ENCODE measurements around the gene GPATCH1. TPM values are rescaled to one million over a fixed set of nuclear protein-coding genes. Genes with fewer than 3 reads are reported as not detected.

GPATCH1 gene
- total and polyA plus RNA-seq, 9 of the 15 experiments (the other 6 are each of a cell fraction or from before 2014, with no cell fraction given) = 3.7 to 9.7 (median 7.7) TPM

DNA sequence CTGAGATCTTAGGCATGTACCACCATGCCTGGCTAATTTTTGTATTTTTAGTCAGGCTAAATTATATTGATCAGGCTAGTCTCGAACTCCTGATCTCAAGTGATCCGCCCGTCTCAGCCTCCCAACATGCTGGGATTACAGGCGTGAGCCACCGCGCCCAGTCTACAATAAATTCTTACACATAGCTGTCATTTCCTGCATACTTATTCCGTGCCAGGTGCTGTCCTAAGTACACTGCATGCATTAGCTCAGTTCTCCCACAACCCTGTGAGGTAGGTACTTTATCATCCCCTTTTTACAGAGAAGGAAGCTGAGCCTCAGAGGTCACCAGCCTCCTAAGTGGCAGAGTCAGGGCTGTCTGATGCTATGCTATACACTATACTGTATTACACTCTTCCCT, 9.1 kb upstream of the GPATCH1 start:
- no peaks in the 10 kb centered on the region for H3K9me1 ChIP-seq (ENCODE audit: control insufficient read depth, insufficient read depth, low read length)
- H3K9ac ChIP-seq (ENCODE audit: insufficient read depth in 1 of 2, low read depth in 2 of 2, low read length in 2 of 2) = no peak overlapping the region
- no peak for FAIRE-seq
- H3K27me3 ChIP-seq (ENCODE audit: control insufficient read depth in 2 of 2, insufficient read depth in 2 of 2, low read length in 2 of 2) = peaks cover 0 to 5% of the 10 kb centered on the region in 2 experiments; a peak in 1 of 5 replicates
- no peaks in the 10 kb centered on the region for H4K20me1 ChIP-seq (replicated peaks; ENCODE audit: control insufficient read depth, insufficient read depth, low read length)
- no peak for ATAC-seq
- H3K79me2 ChIP-seq (ENCODE audit: control insufficient read depth, insufficient read depth, low read length) = no peaks in the 10 kb centered on the region
- intact Hi-C loops (cut with micrococcal nuclease) = no loop called here
- DNase-seq (ENCODE audit: extremely low read depth in 1 of 4, low spot score in 3 of 4) = no peak
- 17% methylated on average over 7 of the region's 7 CpGs for WGBS (ENCODE audit: insufficient coverage, low coverage, missing lambda C conversion rate)
- BruUV-seq (replicated peaks) = no TSS peak
- in situ Hi-C loops (cut with MboI) = no loop called here
- no peaks in the 10 kb centered on the region for H3K36me3 ChIP-seq (ENCODE audit: control insufficient read depth, insufficient read depth, low read length)
- H3K9me3 ChIP-seq (replicated peaks; ENCODE audit: control insufficient read depth, insufficient read depth, low read depth, low read length) = no peaks in the 10 kb centered on the region
- TF ChIP-seq U2AF2 (optimal IDR thresholded peaks at IDR 0.05; ENCODE audit: low read depth, low read length) (no peak), ZNF174 (CRISPR knock-in tag; IDR thresholded peaks at IDR 0.05) (no peak), GATAD2B (IDR thresholded peaks at IDR 0.05; ENCODE audit: borderline replicate concordance) (no peak), SNIP1 (IDR thresholded peaks at IDR 0.05; ENCODE audit: low read depth) (no peak), ZNF121 (CRISPR knock-in tag; conservative IDR thresholded peaks at IDR 0.05) (no peak), MXI1 (IDR thresholded peaks at IDR 0.05; ENCODE audit: low read depth, low read length) (no peak), TAF1 (IDR thresholded peaks at IDR 0.05; ENCODE audit: control insufficient read depth, extremely low read depth, insufficient read depth, low read length, severe bottlenecking) (no peak)
- peaks cover 0 to 3% of the 10 kb centered on the region in 2 experiments; a peak in 1 of 5 replicates for H3K4me1 ChIP-seq (replicated peaks in 1 of 2; ENCODE audit: control insufficient read depth in 2 of 2, insufficient read depth in 2 of 2, low read length in 2 of 2)
- H3K4me3 ChIP-seq = no peak overlapping the region
- H2AFZ ChIP-seq (ENCODE audit: low read depth, low read length) = no peak overlapping the region
- H3K27ac ChIP-seq (ENCODE audit: extremely low read depth, low read depth, low read length) = no peak overlapping the region
- H3K4me2 ChIP-seq (ENCODE audit: insufficient read depth, low read length) = no peak overlapping the region
- CTCF ChIA-PET (ENCODE audit: low intra/inter-chr PET ratio) = no interaction called here
- POLR2A ChIA-PET = interaction anchor here (0.9 kb wide), 1 partner anchor 12 kb away, joined by 3 read pairs; no protein-coding TSS in a partner anchor

GRCh38 chr19:33075519-33075918, 5.5 kb upstream of the GPATCH1 start:
- in situ Hi-C loops (cut with MboI) = no loop called here
- FAIRE-seq = no peak
- POLR2A ChIA-PET = no interaction called here

More at GRCh38 chr19:33075519-33075918, 5.5 kb upstream of the GPATCH1 start:
- CTCF ChIA-PET (ENCODE audit: low intra/inter-chr PET ratio) = no interaction called here
- Histone ChIP-seq H3K9me1 (ENCODE audit: control insufficient read depth, insufficient read depth, low read length) (no peaks in the 10 kb centered on the region), H3K27me3 (ENCODE audit: control insufficient read depth in 2 of 2, insufficient read depth in 2 of 2, low read length in 2 of 2) (peaks cover 0 to 5% of the 10 kb centered on the region in 2 experiments; a peak in 1 of 5 replicates), H3K79me2 (ENCODE audit: control insufficient read depth, insufficient read depth, low read length) (no peaks in the 10 kb centered on the region), H3K4me3 (no peak overlapping the region), H3K27ac (ENCODE audit: extremely low read depth, low read depth, low read length) (no peak overlapping the region), H3K9ac (ENCODE audit: insufficient read depth in 1 of 2, low read depth in 2 of 2, low read length in 2 of 2) (no peak overlapping the region), H2AFZ (ENCODE audit: low read depth, low read length) (no peak overlapping the region), H4K20me1 (replicated peaks; ENCODE audit: control insufficient read depth, insufficient read depth, low read length) (no peaks in the 10 kb centered on the region), H3K4me2 (ENCODE audit: insufficient read depth, low read length) (no peak overlapping the region), H3K4me1 (replicated peaks in 1 of 2; ENCODE audit: control insufficient read depth in 2 of 2, insufficient read depth in 2 of 2, low read length in 2 of 2) (peaks cover under 1 to 12% of the 10 kb centered on the region in 2 experiments; a peak in 2 of 5 replicates), H3K9me3 (replicated peaks; ENCODE audit: control insufficient read depth, insufficient read depth, low read depth, low read length) (no peaks in the 10 kb centered on the region), H3K36me3 (ENCODE audit: control insufficient read depth, insufficient read depth, low read length) (no peaks in the 10 kb centered on the region)
- 15% methylated on average over 2 of the region's 2 CpGs for WGBS (ENCODE audit: insufficient coverage, low coverage, missing lambda C conversion rate)
- ATAC-seq (no peak), DNase-seq (ENCODE audit: extremely low read depth in 1 of 4, low spot score in 3 of 4) (no peak)
- BruUV-seq (replicated peaks) = no TSS peak
- intact Hi-C loops (cut with micrococcal nuclease) = no loop called here
- TF ChIP-seq ZNF121 (CRISPR knock-in tag; conservative IDR thresholded peaks at IDR 0.05) = peak; percentile 24; the same call in 1 of the 2 replicates
- TF ChIP-seq NFYB (IDR thresholded peaks at IDR 0.05; ENCODE audit: extremely low read depth, insufficient read length) = no peak

All from K562 (cell line).